SKM-1 treated with dmso at 0.1 percent for 144 hours (cell line): ENCODE results near the gene LRRC56.
"Not testable (repeated sequence)": the region's sequence is repeated elsewhere in the genome, so short reads cannot be mapped to it uniquely, and the experiment has no call there.

Experiments used
- DNase-seq: peaks from one replicate; lab custom pipeline; 2025; ENCODE audit not compliant: unreplicated experiment; lab: John Stamatoyannopoulos, UW

The LRRC56 gene

DNA sequence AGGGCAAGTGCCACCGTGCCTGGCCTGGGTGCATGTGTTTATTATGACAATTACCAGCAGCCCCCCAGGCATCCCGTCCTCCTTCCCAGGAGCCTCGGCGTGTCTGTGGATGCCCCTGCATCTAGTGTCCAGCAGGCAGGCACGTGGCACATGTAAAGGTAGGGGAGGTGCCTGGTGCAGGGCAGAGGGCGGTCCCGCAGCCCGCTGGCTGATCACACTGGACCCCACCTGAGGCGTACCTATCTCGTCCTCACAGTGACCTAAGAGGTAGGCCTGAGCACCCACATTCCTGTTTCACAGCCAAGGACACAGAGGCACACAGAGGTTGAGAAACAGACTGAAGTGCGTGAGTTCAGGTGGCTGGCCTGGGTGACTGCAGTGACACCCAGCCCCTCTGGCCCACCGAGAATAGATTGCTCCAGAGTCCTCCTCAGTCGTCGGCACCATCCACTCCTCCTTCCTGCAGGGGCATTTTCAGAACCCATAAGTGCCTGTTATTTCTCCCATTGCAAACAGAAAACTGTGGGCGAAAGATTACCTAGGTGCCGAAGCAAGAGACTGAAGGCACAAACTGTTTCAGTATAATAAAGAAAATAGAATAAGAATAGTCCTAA lies 35.9 kb downstream of the LRRC56 start:
- DNase-seq: no peak

GRCh38 chr11:574031-574570 lies 36.8 kb downstream of the LRRC56 start:
- DNase-seq: not testable (repeated sequence)

DNA sequence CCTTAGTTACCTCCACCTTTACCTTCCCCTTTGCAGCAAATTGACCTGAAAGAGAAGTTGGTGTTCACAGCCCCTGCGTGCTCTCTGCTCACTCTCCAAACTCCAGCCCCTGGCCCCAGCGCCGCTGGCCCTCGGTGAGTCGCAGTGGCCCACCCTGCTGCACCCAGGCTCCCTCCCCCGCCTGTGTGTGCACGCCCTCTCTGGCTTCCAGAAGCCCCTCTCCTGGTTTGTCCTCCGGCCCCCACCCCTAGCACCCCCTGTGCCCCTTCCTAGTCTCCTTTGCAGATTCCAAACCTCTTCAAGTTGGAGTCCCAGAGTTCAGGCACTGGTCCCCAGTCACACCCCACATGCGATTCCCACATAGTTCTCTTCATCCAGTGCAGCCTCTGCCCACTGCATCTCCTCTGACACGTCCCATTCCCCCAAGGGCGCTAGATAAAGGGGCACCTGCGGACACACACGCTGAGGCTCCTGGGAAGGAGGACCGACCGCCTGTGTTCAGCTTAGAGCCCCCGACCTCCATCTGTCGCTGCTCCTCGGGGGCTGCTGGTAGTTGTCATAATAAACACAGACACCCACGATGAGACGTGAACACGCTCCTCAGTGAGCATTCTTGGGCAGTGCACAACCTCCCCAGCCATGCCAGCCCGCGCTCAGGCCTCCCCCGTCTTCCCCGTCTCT lies 37.4 kb downstream of the LRRC56 start:
- DNase-seq: no peak

GRCh38 chr11:575313-575995 lies 38.1 kb downstream of the LRRC56 start:
- DNase-seq: peak; percentile 73

GRCh38 chr11:575996-576768 lies 38.9 kb downstream of the LRRC56 start, which contains the start of gene PHRF1:
Gene PHRF1, plus strand, starts transcription at chr11:576470. Its CDS starts 5,043 bp downstream, at chr11:581513.
- DNase-seq: peak; percentile 87

GRCh38 chr11:576811-577610 lies 39.7 kb downstream of the LRRC56 start:
- no peak for DNase-seq

DNA sequence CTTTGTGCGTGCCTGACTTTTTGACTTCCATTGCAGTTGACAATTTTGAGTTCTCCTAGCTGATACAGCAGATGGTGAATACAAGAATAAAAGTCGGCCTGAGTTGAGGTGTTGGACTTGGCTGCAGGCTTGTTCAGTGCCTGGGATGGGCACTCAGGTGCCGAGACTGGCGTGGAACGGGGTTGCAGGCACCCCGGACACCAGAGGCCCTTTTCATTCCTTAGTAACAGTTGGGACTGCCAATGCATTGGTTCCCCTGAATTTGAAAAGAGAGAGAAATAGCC lies 40.2 kb downstream of the LRRC56 start:
- DNase-seq: no peak

GRCh38 chr11:578276-579035 lies 41.1 kb downstream of the LRRC56 start:
- no peak for DNase-seq

- DNase-seq: no peak
These were observed 42.7 kb downstream of the LRRC56 start for GRCh38 chr11:579830-580601.

GRCh38 chr11:581342-581741 lies 44.0 kb downstream of the LRRC56 start:
- no peak for DNase-seq

DNA sequence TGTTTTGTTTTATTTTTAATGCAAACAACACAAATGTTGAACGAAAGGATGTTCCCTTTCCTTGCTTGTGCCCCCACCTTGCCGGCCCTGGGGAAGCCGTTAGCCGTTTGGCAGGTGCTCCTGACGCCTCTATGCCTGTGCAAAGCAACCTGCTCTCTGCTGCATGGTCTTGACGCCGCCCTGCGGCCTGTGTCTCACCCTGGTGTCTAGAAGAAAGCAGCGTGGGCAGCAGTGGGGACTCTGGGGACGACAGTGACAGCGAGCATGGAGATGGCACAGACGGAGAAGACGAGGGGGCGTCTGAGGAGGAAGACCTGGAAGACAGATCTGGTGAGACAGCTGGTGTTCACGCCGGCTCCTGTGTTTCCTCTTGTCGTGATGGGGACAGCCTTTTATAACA lies 44.4 kb downstream of the LRRC56 start:
- no peak for DNase-seq

DNA sequence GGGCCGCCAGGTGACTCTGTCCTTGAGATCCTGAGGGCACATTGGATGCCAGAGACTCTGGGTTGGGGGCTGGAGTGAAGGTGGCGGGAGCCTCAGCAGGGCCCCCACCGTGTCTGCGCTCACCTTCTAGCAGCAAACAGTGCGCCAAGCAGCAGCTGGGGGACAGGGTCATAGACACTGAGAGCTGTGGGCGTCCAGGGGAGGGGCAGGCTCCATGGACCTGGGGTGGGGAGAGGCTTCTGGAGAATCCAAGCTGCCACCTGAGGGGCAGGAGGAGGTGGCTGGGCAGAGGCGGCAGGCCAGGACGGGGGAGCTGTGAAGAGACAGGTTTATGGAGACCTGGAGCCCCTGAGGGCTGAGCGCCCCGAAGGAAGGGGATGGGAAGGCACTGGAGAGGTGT lies 47.0 kb downstream of the LRRC56 start:
- no peak for DNase-seq

- DNase-seq: no peak
These were observed 49.3 kb downstream of the LRRC56 start for GRCh38 chr11:586376-587316.

GRCh38 chr11:587546-587945 lies 50.2 kb downstream of the LRRC56 start:
- DNase-seq: no peak

DNA sequence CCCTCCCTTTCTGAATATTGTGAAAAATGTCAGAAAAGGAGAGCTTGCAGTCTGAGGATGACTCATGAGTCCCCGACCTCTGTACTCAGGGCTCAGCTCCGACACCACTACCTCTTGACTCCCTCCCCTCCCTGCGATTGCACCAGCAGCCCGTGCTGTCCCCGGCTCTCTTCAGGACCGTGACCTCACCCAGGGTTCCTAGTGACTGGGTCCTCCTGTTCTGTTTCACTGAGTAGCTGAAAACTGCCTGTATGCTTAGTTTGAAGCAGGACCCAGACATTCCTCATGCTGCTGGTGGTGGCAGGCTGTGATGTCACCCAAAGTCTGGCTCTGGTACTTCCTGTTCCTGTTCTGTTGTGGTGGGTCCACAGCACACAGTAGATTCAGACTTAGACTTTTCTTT lies 50.7 kb downstream of the LRRC56 start:
- peak; percentile 68 for DNase-seq

DNA sequence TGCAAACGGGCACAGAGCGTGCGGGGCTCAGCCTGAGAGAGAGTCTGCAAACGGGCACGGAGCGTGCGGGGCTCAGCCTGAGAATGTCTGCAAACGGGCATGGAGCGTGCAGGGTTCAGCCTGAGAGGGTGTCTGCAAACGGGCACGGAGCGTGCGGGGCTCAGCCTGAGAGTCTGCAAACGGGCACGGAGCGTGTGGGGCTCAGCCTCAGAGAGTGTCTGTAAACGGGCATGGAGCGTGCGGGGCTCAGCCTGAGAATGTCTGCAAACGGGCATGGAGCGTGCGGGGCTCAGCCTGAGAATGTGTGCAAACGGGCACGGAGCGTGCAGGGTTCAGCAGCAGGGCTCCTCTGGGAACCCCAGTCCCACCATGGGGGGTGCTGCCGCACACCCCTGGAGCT lies 52.5 kb downstream of the LRRC56 start:
- no peak for DNase-seq

DNA sequence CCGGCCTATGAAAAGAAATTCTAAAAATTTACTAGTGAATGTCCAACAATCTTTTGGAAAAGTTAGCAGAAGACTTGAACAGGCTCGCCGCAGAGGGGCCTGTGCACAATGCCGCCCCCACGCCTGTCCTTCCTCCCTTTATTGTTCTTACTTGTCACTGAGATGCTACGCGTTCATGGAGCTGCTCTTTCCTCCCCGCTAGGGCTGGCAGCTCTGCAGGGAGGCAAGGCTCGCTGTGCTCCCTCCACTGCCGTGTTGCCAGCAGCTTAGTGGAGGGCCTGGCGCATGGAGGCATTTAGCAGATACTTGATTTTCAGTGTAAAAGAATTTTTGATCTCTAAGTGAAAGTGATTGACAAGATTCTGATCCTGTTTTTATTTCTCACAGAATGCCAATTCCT lies 53.7 kb downstream of the LRRC56 start:
- no peak for DNase-seq

- DNase-seq: no peak
These were observed 55.2 kb downstream of the LRRC56 start for GRCh38 chr11:592501-592900.
